CD4-positive, alpha-beta T cell treated with Interleukin-15 for 4 hours (primary cell): ENCODE results near the gene MIA.
"Not testable (repeated sequence)": the region's sequence is repeated elsewhere in the genome, so short reads cannot be mapped to it uniquely, and the experiment has no call there.

ENCODE experiments used
- DNase-seq: peaks from one replicate; pipeline ENCODE4 v3.0.0-alpha.2; 2020; ENCODE audit warnings: low spot score

The MIA gene

GRCh38 chr19:40750874-40751537 lies 24.3 kb upstream of the MIA start, which contains the start of gene SNRPA:
TSS of gene SNRPA (plus strand) at chr19:40751203. CDS start at chr19:40751409, 206 bp downstream.
- peak; percentile 96 for DNase-seq

DNA sequence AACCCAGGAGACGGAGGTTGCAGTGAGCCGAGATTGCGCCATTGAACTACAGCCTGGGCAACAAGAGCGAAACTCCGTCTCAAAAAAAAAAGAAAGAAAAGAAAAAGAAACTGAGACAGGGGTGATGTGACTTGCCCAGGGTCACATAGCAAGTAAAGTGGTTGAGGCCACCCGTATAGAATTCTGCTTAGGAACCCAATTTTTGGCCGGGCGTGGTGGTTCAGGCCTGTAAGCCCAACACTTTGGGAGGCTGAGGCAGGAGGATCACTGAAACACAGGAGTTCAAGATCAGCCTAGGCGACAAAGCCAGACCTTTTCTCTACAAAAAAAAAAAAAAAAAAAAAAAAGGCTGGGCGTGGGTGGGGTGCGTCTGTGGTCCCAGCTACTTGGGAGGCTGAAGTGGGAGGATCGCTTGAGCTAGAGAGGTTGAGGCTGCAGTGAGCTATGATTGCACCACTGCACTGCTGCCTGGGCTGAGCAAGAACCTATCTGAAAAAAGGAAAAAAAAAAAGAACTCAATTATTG lies 23.0 kb upstream of the MIA start:
- DNase-seq = no peak

DNA sequence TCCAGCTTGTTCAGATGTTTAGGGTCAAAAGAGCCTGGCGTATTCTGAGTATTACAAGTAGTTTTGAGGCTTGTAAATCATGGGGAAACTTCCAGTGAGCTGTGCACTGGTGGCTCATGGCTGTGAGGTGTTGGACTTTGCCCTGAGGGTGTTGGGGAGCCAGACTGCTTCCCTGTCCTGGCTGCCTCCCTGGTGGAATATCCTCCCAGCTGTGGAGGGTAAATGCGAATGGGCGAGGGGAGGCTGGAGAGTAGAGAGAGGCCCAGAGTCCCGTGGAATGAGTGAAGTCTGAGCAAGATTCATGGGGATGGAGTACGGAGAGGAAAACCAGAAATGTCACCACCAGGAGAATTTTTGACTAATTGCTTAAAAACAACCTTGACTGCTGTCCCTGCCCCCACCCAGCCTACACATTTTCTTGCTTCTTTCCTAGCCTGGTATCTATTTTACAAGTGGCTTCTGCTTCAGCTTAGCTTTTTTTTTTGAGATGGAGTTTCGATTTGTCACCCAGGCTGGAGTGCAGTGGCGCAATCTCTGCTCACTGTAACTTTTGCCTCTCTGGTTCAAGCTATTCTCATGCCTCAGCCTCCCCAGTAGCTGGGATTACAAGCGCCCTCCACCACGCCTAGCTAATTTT lies 20.6 kb upstream of the MIA start:
- peak; percentile 19 for DNase-seq

- DNase-seq = no peak
These were observed 20.1 kb upstream of the MIA start for GRCh38 chr19:40755248-40755624.

DNA sequence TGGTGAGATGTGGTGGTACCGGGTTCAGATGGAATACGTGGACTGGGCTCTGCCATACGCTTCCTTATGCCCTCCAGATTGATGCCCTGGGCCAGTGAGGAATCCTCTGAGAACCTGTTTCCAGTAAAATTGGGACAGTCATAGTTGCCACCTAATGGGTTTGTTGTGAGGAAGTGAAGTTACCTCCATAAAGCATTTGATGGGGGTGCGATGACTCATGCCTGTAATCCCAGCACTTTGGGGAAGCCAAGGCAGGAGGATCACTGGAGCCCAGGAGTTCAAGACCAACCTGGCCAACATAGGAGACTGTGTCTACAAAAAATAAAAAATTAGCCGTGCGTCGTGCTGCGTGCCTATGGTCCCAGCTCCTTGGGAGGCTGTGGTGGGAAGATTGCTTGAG lies 19.5 kb upstream of the MIA start:
- no peak for DNase-seq

- peak; percentile 46 for DNase-seq
These were observed 18.7 kb upstream of the MIA start for GRCh38 chr19:40756502-40757110.

GRCh38 chr19:40758491-40758890 lies 16.8 kb upstream of the MIA start:
- DNase-seq = no peak

- DNase-seq = no peak
These were observed 16.0 kb upstream of the MIA start for GRCh38 chr19:40759352-40759751.

DNA sequence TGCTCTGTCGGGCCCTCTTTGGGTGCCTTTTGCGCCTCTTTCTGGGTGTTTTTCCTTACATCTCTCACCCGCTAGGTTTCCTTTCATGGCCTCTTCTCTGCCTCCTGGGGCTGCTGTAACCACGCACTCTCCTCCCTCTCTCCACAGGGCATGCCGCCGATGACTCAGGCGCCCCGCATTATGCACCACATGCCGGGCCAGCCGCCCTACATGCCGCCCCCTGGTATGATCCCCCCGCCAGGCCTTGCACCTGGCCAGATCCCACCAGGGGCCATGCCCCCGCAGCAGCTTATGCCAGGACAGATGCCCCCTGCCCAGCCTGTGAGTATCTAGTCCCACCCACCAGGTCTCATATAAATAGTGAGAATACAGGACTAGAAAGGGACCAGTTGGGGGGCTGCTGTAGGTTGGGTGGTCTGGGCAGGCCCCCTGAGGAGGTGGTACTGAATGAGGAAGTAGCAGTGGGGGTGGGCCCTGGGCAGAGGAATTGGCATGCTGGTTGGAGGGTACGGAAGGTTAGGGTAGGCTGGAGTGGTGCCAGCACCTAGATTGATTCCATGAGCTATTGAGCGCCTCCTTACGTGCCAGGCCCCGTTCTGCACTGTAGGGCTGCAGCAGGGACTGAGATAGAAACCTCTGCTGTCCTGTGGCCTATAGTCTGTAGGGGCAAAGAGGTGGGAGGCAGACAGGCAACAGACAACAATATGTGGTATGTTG lies 12.4 kb upstream of the MIA start:
- DNase-seq = no peak

GRCh38 chr19:40763526-40763925 lies 11.8 kb upstream of the MIA start:
- DNase-seq = no peak

DNA sequence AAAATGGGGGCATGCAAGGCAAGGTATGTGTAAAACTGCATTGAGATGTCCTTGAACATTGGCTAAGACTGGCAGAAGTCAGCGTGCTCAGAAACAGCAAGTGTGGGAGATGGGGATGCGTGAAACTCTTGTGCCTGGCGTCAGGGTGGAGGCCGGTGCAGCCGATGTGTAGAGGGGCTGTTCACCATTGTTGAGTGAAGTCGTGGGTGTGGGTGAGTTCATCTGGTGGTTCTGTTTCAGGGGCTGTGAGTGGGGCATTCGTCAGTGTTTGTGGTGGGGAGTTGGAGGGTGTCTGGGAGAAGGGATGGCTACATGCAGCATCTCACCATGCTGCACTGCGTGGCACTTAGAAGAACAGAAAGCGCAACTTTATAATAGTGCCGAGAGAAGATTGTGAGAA lies 11.4 kb upstream of the MIA start:
- no peak for DNase-seq

- not testable (repeated sequence) for DNase-seq
These were observed 8.9 kb upstream of the MIA start for GRCh38 chr19:40766385-40766784.

- no peak for DNase-seq
These were observed 6.5 kb upstream of the MIA start for GRCh38 chr19:40768869-40769268.

DNA sequence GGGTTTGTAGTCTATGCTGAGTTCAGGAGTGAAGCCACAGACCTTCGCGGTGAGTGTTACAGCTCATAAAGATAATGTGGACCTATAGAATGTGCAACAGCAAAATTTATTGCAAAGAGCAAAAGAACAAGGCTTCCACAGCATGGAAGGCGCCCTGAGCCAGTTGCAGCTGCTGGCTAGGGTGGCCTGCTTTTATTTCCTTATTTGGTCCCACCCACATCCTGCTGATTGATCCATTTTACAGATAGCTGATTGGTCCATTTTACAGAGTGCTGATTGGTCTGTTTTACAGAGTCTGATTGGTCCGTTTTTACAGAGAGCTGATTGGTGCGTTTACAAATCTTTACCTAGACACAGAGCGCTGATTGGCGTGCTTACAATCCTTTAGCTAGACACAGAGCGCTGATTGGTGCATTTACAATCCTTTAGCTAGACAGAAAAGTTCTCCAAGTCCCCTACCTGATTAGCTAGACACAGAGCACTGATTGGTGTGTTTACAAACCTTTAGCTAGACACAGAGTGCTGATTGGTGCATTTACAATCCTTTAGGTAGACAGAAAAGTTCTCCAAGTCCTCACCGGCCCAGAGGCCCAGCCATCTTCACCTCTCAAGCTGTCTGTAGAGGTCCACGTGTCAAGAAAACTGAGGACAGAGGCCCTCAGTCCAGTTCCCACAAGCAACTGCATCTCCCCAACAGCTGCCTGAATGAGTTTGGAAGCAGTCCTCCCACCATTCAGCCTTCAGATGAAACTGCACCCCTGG lies 4.0 kb upstream of the MIA start:
- DNase-seq = not testable (repeated sequence)

- no peak for DNase-seq
These were observed 306 bp downstream of the MIA start for GRCh38 chr19:40775632-40776022.

DNA sequence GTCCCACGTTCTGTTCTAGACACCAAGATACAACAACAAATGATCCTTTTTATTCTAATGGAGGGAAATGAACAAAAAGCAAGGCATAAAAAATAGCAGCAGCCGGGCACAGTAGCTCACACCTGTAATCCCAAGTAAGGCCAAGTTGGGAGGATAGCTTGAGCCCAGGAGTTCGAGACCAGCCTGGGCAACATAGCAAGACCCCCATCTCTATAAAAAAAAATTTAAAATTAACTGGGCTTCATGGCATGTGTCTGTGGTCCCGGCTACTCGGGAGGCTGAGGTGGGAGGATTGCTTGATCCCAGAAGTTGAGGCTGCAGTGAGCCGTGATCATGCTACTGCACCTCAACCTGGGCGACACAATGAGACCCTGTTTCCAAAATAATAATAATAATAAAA lies 1.0 kb downstream of the MIA start:
- DNase-seq = no peak

- peak; percentile 94 for DNase-seq
These were observed 1.8 kb downstream of the MIA start for GRCh38 chr19:40776932-40777644.

DNA sequence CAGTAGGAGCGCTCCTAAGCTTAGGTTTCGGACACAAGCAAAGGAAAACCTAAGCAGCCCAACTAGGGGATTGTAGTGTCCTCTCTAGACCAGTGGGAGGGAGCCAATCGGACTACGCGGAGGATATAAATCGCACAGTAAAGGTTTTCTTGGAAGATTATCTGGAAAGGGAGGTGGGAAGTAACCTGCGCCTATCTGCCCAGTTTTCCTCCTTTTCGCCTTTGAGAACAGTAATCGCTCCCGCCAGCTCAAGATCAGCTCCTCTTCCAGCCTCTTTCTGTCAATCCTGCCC lies 2.3 kb downstream of the MIA start:
- no peak for DNase-seq

GRCh38 chr19:40777937-40778705 lies 2.8 kb downstream of the MIA start, which contains the start of gene RAB4B:
TSS of gene RAB4B (plus strand) at chr19:40778247. CDS start at chr19:40778376, 129 bp downstream.
- DNase-seq = peak; percentile 100

DNA sequence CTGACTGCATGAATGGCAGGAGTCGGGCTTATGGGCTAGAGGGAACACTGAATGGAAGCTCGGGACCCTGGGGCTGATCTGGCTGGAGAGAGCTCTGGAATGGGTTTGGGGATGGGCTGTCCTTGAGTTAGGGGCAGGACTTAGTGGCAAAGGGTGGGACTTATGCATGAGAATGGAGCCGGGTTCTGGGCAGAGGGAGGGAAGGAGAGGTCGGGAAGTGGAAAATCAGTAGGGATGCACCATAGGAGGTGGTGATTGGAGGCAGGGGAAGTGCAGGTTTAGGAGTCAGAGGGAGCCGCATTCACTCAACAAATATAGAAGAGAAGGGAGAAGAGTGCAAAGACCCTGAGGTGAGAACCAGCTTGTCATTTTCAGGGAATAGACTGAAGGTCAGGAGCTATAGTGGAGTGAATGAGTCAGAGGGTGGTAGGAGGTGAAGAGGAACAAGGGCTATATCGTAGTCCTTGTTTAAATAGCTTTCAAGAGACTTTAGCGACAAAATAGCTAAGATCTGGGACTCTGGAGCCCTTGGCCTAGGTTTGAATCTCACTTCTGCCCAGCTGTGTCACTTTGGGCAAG lies 3.5 kb downstream of the MIA start:
- DNase-seq = no peak
